IMR-90 (cell line): ENCODE results near the gene CLDN14. TPM values are rescaled to one million over a fixed set of nuclear protein-coding genes. Genes with fewer than 3 reads are reported as not detected.

Source experiments
- ATAC-seq: fragments of 200-7000 bp; cut with Tn5 transposase; 2 replicates; pipeline ENCODE4 v1.9.1; 2020; ENCODE audit warnings: low read depth, mild to moderate bottlenecking, moderate library complexity
- BruUV-seq: library from RNA; stranded (reverse); fragments of 400-500 nt; replicated peaks from 2 replicates; lab custom pipeline; 2021; lab: Mats Ljungman, UMichigan
- CTCF ChIA-PET: fragments of 300-600 bp; formaldehyde crosslinking; extraction: SDS; loops from one replicate; lab custom pipeline; 2021; ENCODE audit warnings: antibody characterized with exemption; lab: Yijun Ruan, JAX
- POLR2A ChIA-PET: fragments of 300-600 bp; sonication (Branson Sonifier 250); formaldehyde crosslinking; loops from one replicate; lab custom pipeline; 2022; ENCODE audit warnings: antibody characterized with exemption; ENCODE audit not compliant: unreplicated experiment; lab: Charles Lee
- DNase-seq: peaks from one replicate; pipeline ENCODE4 v3.0.0; 2013
- H2AFZ ChIP-seq: replicated peaks from 2 replicates; pipeline ENCODE3; 2013; ENCODE audit warnings: low read length, mild to moderate bottlenecking; ENCODE audit not compliant: poor library complexity
- H2AK5ac ChIP-seq: 2 replicates; pipeline ENCODE4 v1.6.1; 2013; ENCODE audit warnings: low read depth, low read length, inconsistent platforms
- H2AK9ac ChIP-seq: replicated peaks from 2 replicates; pipeline ENCODE3; 2013; ENCODE audit warnings: mild to moderate bottlenecking, low read depth, low read length, moderate library complexity; ENCODE audit not compliant: poor library complexity
- H2BK120ac ChIP-seq: 2 replicates; pipeline ENCODE4 v1.6.1; 2013; ENCODE audit warnings: low read depth, low read length, inconsistent platforms
- H2BK15ac ChIP-seq: 3 replicates; pipeline ENCODE4 v1.6.1; 2013; ENCODE audit warnings: low read depth, low read length, inconsistent platforms
- H2BK20ac ChIP-seq: 2 replicates; pipeline ENCODE4 v1.6.1; 2013; ENCODE audit warnings: low read depth, mild to moderate bottlenecking, inconsistent platforms, low read length, moderate library complexity
- H2BK5ac ChIP-seq: 2 replicates; pipeline ENCODE4 v1.6.1; 2013; ENCODE audit warnings: mild to moderate bottlenecking, low read depth, low read length, inconsistent platforms; ENCODE audit not compliant: poor library complexity, severe bottlenecking
- H3K14ac ChIP-seq: replicated peaks from 2 replicates; pipeline ENCODE4 v1.6.1; 2013; ENCODE audit warnings: low read depth, low read length, inconsistent platforms
- H3K18ac ChIP-seq: 2 replicates; pipeline ENCODE4 v1.6.1; 2013; ENCODE audit warnings: low read depth, low read length, control low read depth
- H3K23ac ChIP-seq: 2 replicates; pipeline ENCODE4 v1.6.1; 2013; ENCODE audit warnings: low read depth, low read length, inconsistent platforms
- H3K27ac ChIP-seq: 2 replicates; pipeline ENCODE4 v1.5.1; 2013; ENCODE audit warnings: mild to moderate bottlenecking, control low read depth, low read length; ENCODE audit not compliant: insufficient read depth
- H3K27me3 ChIP-seq: 2 replicates; pipeline ENCODE4 v1.6.1; 2013; ENCODE audit warnings: low read length; ENCODE audit not compliant: control insufficient read depth, insufficient read depth
- H3K36me3 ChIP-seq: 2 replicates; pipeline ENCODE4 v1.6.1; 2013; ENCODE audit warnings: low read length, mixed read lengths; ENCODE audit not compliant: control insufficient read depth, insufficient read depth
- H3K4ac ChIP-seq: 2 replicates; pipeline ENCODE4 v1.6.1; 2013; ENCODE audit warnings: low read depth, low read length, inconsistent platforms
- H3K4me1 ChIP-seq: 2 replicates; pipeline ENCODE4 v1.6.1; 2013; ENCODE audit warnings: low read length, mixed read lengths; ENCODE audit not compliant: control insufficient read depth, insufficient read depth
- H3K4me2 ChIP-seq: 2 replicates; pipeline ENCODE4 v1.6.1; 2013; ENCODE audit warnings: low read depth, mild to moderate bottlenecking, control low read depth, low read length, moderate library complexity
- H3K4me3 ChIP-seq: 2 replicates; pipeline ENCODE4 v1.5.1; 2013; ENCODE audit warnings: low read depth, mild to moderate bottlenecking, control low read depth, low read length, moderate library complexity; ENCODE audit not compliant: insufficient read depth
- H3K56ac ChIP-seq: 2 replicates; pipeline ENCODE4 v1.6.1; 2013; ENCODE audit warnings: low read length, inconsistent platforms; ENCODE audit not compliant: insufficient read depth; ENCODE audit errors: extremely low read depth
- H3K79me1 ChIP-seq, 2 experiments: 2 replicates each; pipeline ENCODE4 v1.6.1; 2013; ENCODE audit warnings: low read length in 2 of 2, inconsistent platforms in 1 of 2, low read depth in 1 of 2
- H3K9ac ChIP-seq: 2 replicates; pipeline ENCODE4 v1.6.1; 2013; ENCODE audit warnings: low read depth, low read length, control low read depth
- H3K9me1 ChIP-seq: 2 replicates; pipeline ENCODE4 v1.6.1; 2013; ENCODE audit warnings: low read length, inconsistent platforms; ENCODE audit not compliant: insufficient read depth
- H3K9me3 ChIP-seq: 2 replicates; pipeline ENCODE4 v1.6.1; 2013; ENCODE audit warnings: low read length; ENCODE audit not compliant: control insufficient read depth, insufficient read depth
- H4K20me1 ChIP-seq: 2 replicates; pipeline ENCODE4 v1.6.1; 2013; ENCODE audit warnings: low read length, inconsistent platforms; ENCODE audit not compliant: insufficient read depth
- H4K5ac ChIP-seq: 2 replicates; pipeline ENCODE4 v1.6.1; 2013; ENCODE audit warnings: mild to moderate bottlenecking, low read depth, low read length, control low read depth
- H4K8ac ChIP-seq, 2 experiments: 2 replicates each; pipeline ENCODE4 v1.6.1; 2013; ENCODE audit warnings: low read depth in 2 of 2, low read length in 2 of 2, control low read depth in 1 of 2, inconsistent platforms in 1 of 2
- H4K91ac ChIP-seq: 2 replicates; pipeline ENCODE4 v1.6.1; 2013; ENCODE audit warnings: low read depth, low read length, inconsistent platforms; ENCODE audit not compliant: insufficient read depth
- BHLHE40 ChIP-seq: fragments of 150-350 bp; IDR thresholded peaks from 2 replicates; pipeline ENCODE4 v1.6.1; 2016; ENCODE audit warnings: mild to moderate bottlenecking, low read depth, low read length
- CEBPB ChIP-seq: IDR thresholded peaks from 2 replicates; pipeline ENCODE4 v1.6.1; 2012; ENCODE audit warnings: low read depth, low read length, improper control_type of control experiment
- CTCF ChIP-seq: conservative IDR thresholded peaks from 2 replicates; pipeline ENCODE4 v1.5.1; 2012; ENCODE audit warnings: mild to moderate bottlenecking, low read depth, low read length, improper control_type of control experiment
- FOS ChIP-seq: fragments of 150-350 bp; IDR thresholded peaks from 2 replicates; pipeline ENCODE4 v1.6.1; 2016; ENCODE audit warnings: low read depth, low read length
- MAFK ChIP-seq: IDR thresholded peaks from 2 replicates; pipeline ENCODE4 v1.6.1; 2012; ENCODE audit warnings: low read depth, low read length, improper control_type of control experiment
- MAZ ChIP-seq: IDR thresholded peaks from 2 replicates; pipeline ENCODE4 v1.6.1; 2012; ENCODE audit warnings: low read depth, mild to moderate bottlenecking, low read length, improper control_type of control experiment, moderate library complexity, borderline replicate concordance
- NFE2L2 ChIP-seq: fragments of 150-350 bp; IDR thresholded peaks from 2 replicates; pipeline ENCODE4 v1.6.1; 2016; ENCODE audit warnings: low read depth, mild to moderate bottlenecking, low read length
- POLR2A ChIP-seq: IDR thresholded peaks from 2 replicates; pipeline ENCODE4 v1.6.1; 2012; ENCODE audit warnings: mild to moderate bottlenecking, low read depth, low read length
- RAD21 ChIP-seq: IDR thresholded peaks from 2 replicates; pipeline ENCODE4 v1.6.1; 2012; ENCODE audit warnings: low read length, improper control_type of control experiment
- RCOR1 ChIP-seq: IDR thresholded peaks from 2 replicates; pipeline ENCODE4 v1.6.1; 2012; ENCODE audit warnings: mild to moderate bottlenecking, low read length, improper control_type of control experiment; ENCODE audit not compliant: insufficient replicate concordance
- USF2 ChIP-seq: fragments of 150-350 bp; IDR thresholded peaks from 2 replicates; pipeline ENCODE4 v1.6.1; 2017; ENCODE audit warnings: mild to moderate bottlenecking, antibody characterized with exemption, low read length, low read depth
- WGBS, 2 experiments: methylation state at CpG; one replicate each; pipeline versions ENCODE4 v1.1.5 to v1.1.7; 2013; ENCODE audit warnings: missing lambda C conversion rate in 2 of 2; ENCODE audit not compliant: insufficient read length in 1 of 2; ENCODE audit errors: extremely low coverage in 2 of 2; 5-methylcytosine and 5-hydroxymethylcytosine counted together
- dilution Hi-C: fragments of 300-500 bp; cut with HindIII; formaldehyde crosslinking; loops from one replicate; pipeline ENCODE4 v1.14.3; 2018; ENCODE audit warnings: low sequenced_read_pairs; ENCODE audit not compliant: unreplicated experiment
- in situ Hi-C: fragments of 300-500 bp; cut with MboI; formaldehyde crosslinking; loops from 3 replicates; pipeline ENCODE4 v1.14.3; 2019; ENCODE audit warnings: low sequenced_read_pairs, inconsistent platforms, mixed read lengths
- intact Hi-C: fragments of 100-400 bp; cut with micrococcal nuclease; formaldehyde crosslinking; loops from 2 replicates; pipeline ENCODE4 v1.10.0; 2022
- polyA plus RNA-seq, 3 experiments: library from polyadenylated mRNA; depleted of rRNA; stranded (reverse); fragments of >200 nt; gene quantifications; 2 replicates each; pipeline ENCODE4 v1.2.3, GENCODE V29; 2012; ENCODE audit warnings: low replicate concordance in 1 of 3
- total RNA-seq: library from RNA; depleted of rRNA; stranded (reverse); fragments of >200 nt; gene quantifications from 2 replicates; pipeline ENCODE4 v1.2.3, GENCODE V29; 2012

The CLDN14 gene
- total and polyA plus RNA-seq, 2 of the 4 experiments (the other 2 are of a cell fraction): not detected

GRCh38 chr21:36489776-36490165, 9.8 kb upstream of the CLDN14 start:
- Histone ChIP-seq H3K9ac (no peak overlapping the region), H3K23ac (no peak overlapping the region), H3K9me3 (no peaks in the 10 kb centered on the region), H3K9me1 (no peaks in the 10 kb centered on the region), H3K27ac (no peak overlapping the region), H3K4me3 (no peak overlapping the region), H3K27me3 (peaks cover 6% of the 10 kb centered on the region), H2BK120ac (no peak overlapping the region), H4K8ac (no peak overlapping the region), H3K36me3 (no peaks in the 10 kb centered on the region), H2AK9ac (no peak overlapping the region), H4K5ac (no peak overlapping the region), H4K20me1 (no peaks in the 10 kb centered on the region), H3K56ac (no peak overlapping the region), H3K4me2 (no peak overlapping the region), H3K4ac (no peak overlapping the region), H2BK15ac (no peak overlapping the region), H2BK5ac (no peak overlapping the region), H3K4me1 (no peaks in the 10 kb centered on the region), H3K18ac (no peak overlapping the region), H3K14ac (no peak overlapping the region), H4K91ac (no peak overlapping the region), H2BK20ac (no peak overlapping the region), H2AFZ (no peak overlapping the region), H3K79me1 (no peaks in the 10 kb centered on the region), H2AK5ac (no peak overlapping the region)
- TF ChIP-seq BHLHE40 (no peak), RAD21 (no peak), MAFK (no peak), USF2 (no peak), CTCF (no peak), CEBPB (no peak), MAZ (no peak), FOS (no peak), NFE2L2 (no peak), RCOR1 (no peak), POLR2A (no peak)
- ChIA-PET CTCF (no interaction called here), POLR2A (no interaction called here)
- in situ Hi-C loops (no loop called here), dilution Hi-C loops (no loop called here), intact Hi-C loops (no loop called here)
- ATAC-seq: no peak
- DNase-seq: no peak
- no CpG with 5 or more reads among the region's 7 CpGs for WGBS, 2 experiments
- no TSS peak for BruUV-seq
